ENCODE data around the gene ZNF679. TPM values are rescaled to one million over a fixed set of nuclear protein-coding genes. Genes with fewer than 3 reads are reported as not detected.

Gene ZNF679
- polyA plus RNA-seq, 3 donors = not detected

DNA sequence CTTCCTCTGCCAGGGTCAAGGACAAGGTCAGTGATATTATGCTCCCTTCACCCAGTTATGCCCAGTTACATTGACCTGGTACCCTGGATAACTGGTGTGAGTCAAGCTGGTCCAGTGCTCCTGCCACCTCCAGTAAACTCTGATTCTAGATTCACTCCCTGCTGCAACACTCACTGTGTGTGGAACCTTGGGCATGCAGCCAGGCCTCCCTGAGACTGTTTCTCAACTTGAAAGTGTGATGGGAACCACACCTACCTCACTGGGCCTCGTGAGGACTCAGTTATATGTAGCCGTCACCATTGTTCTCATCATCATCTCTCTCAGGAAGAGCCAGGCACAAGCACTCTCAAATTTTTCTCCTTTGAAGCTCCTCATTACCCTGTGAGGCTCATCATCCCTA lies 84.6 kb downstream of the ZNF679 start:
- Mint-ChIP-seq H3K36me3 (peaks cover 9 to 15% of the 10 kb centered on the region in 2 donors), H3K4me1 (peaks cover 25% of the 10 kb centered on the region), H3K4me3 (no peak overlapping the region), H3K27ac (peak overlapping the region in 5 of 7 donors; percentile 38 to 100 (median 72)), H3K9me3 (peaks cover 0 to 14% (median 10%) of the 10 kb centered on the region in 7 donors), H3K27me3 (ENCODE audit: low read depth in 3 of 3) (peaks cover 0 to 1% (median 0%) of the 10 kb centered on the region in 3 donors)
- H3K79me2 ChIP-seq (ENCODE audit: insufficient read depth, low read length) = peaks cover 40% of the 10 kb centered on the region
- peaks cover 16 to 22% of the 10 kb centered on the region in 2 donors for H3K4me1 ChIP-seq (ENCODE audit: control insufficient read depth in 1 of 2, insufficient read depth in 2 of 2, low read length in 2 of 2)
- peaks cover 0 to 4% of the 10 kb centered on the region in 2 donors for H3K9me3 ChIP-seq (replicated peaks in 1 of 2; ENCODE audit: control insufficient read depth in 1 of 2, insufficient read depth in 1 of 2, low read length in 2 of 2)
- peak overlapping the region in 1 of 2 donors; percentile 6 for H3K27ac ChIP-seq (ENCODE audit: low read depth in 1 of 2, low read length in 2 of 2)
- H3K9ac ChIP-seq (ENCODE audit: insufficient read depth, low read length, poor library complexity, severe bottlenecking) = no peak overlapping the region
- H4K20me1 ChIP-seq (ENCODE audit: insufficient read depth, low read length) = no peaks in the 10 kb centered on the region
- no peak overlapping the region for H3K4me3 ChIP-seq (replicated peaks in 1 of 3; ENCODE audit: low read depth in 2 of 3, low read length in 3 of 3)
- TF ChIP-seq, protein P1, sequence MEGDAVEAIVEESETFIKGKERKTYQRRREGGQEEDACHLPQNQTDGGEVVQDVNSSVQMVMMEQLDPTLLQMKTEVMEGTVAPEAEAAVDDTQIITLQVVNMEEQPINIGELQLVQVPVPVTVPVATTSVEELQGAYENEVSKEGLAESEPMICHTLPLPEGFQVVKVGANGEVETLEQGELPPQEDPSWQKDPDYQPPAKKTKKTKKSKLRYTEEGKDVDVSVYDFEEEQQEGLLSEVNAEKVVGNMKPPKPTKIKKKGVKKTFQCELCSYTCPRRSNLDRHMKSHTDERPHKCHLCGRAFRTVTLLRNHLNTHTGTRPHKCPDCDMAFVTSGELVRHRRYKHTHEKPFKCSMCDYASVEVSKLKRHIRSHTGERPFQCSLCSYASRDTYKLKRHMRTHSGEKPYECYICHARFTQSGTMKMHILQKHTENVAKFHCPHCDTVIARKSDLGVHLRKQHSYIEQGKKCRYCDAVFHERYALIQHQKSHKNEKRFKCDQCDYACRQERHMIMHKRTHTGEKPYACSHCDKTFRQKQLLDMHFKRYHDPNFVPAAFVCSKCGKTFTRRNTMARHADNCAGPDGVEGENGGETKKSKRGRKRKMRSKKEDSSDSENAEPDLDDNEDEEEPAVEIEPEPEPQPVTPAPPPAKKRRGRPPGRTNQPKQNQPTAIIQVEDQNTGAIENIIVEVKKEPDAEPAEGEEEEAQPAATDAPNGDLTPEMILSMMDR (IDR thresholded peaks at IDR 0.05) = no peak
- H3K36me3 ChIP-seq (replicated peaks in 1 of 2; ENCODE audit: control insufficient read depth in 1 of 2, insufficient read depth in 2 of 2, low read length in 2 of 2) = no peaks in the 10 kb centered on the region
- WGBS (ENCODE audit: insufficient coverage) = 87% methylated on average over 2 of the region's 2 CpGs
- intact Hi-C loops (cut with micrococcal nuclease) = loop anchor here (5.0 to 10.0 kb wide), 5 partner anchors 249 to 592 kb away; partner anchors contain the start of genes ZNF680 (in 2 of the 2), ZNF107 (in 1 of the 2), ZNF138 (in 1 of the 2) and ZNF273 (in 1 of the 2)
- H3K27me3 ChIP-seq (ENCODE audit: control insufficient read depth in 2 of 2, insufficient read depth in 2 of 2, low read length in 2 of 2) = no peaks in the 10 kb centered on the region
- no peak overlapping the region for H3K4me2 ChIP-seq (replicated peaks; ENCODE audit: extremely low read depth, low read length, poor library complexity, severe bottlenecking)
- H2AFZ ChIP-seq (ENCODE audit: insufficient read depth, low read depth, low read length, poor library complexity, severe bottlenecking) = peak overlapping the region; percentile 89
- DNase-seq = no peak

DNA sequence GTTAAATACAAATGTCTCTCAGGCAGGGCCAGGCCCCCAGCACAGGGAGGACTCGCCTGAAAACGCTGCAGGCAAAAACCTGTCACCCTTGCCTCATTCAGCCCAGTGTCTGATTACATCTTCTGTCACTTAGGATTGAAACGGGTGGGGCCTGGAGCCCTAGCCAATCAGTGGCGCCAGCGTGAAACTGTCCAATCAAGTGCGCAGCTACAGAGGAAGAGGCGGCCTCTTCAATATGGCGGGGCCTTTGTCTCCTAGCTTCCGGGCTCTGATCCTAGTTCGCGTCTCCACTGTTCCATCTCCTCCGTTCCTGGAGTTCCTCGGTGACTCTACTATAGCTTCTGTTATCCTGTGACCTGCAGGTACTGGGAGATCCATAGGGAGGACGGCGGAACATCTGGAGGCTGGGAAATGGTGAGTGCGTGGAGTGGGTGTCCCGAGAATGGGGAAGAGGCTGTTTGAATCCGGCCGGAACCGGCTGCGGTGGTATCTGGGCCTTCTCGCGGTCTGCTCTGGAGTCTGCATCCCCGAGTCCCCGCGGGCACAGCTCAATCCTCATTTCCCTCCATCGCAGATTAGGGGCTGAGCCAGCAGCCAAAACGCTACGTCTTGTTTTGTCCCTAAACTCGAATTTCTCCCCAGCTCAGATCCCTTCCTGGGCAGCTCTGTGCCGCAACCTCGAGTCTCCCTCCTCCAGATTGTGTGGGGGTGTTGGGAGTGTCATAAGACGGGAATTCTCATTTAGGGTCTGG lies 85.6 kb downstream of the ZNF679 start, which contains the start of gene ZNF736:
Gene ZNF736 (plus strand): TSS at position 222 of the 752 bp plus-strand sequence. CDS start 190 bp downstream, at position 412.
- intact Hi-C loops (cut with micrococcal nuclease) = loop anchor here (5.0 to 10.0 kb wide), 5 partner anchors 248 to 591 kb away; partner anchors contain the start of genes ZNF680 (in 2 of the 2), ZNF107 (in 1 of the 2), ZNF138 (in 1 of the 2) and ZNF273 (in 1 of the 2)
- no peaks in the 10 kb centered on the region for H3K27me3 ChIP-seq (ENCODE audit: control insufficient read depth in 2 of 2, insufficient read depth in 2 of 2, low read length in 2 of 2)
- H3K4me2 ChIP-seq (replicated peaks; ENCODE audit: extremely low read depth, low read length, poor library complexity, severe bottlenecking) = peak within 1 kb of the TSS; percentile 86

More for the DNA sequence above, 85.6 kb downstream of the ZNF679 start, which contains the start of gene ZNF736:
- WGBS (ENCODE audit: insufficient coverage) = 1% methylated on average over 18 of the region's 33 CpGs
- Histone ChIP-seq H3K4me3 (replicated peaks in 1 of 3; ENCODE audit: low read depth in 2 of 3, low read length in 3 of 3) (peak within 1 kb of the TSS; percentile 77 to 92 (median 91)), H3K4me1 (ENCODE audit: control insufficient read depth in 1 of 2, insufficient read depth in 2 of 2, low read length in 2 of 2) (peaks cover 15 to 19% of the 10 kb centered on the region in 2 donors), H4K20me1 (ENCODE audit: insufficient read depth, low read length) (no peaks in the 10 kb centered on the region), H3K79me2 (ENCODE audit: insufficient read depth, low read length) (peaks cover 50% of the 10 kb centered on the region), H2AFZ (ENCODE audit: insufficient read depth, low read depth, low read length, poor library complexity, severe bottlenecking) (peak within 1 kb of the TSS; percentile 89), H3K9me3 (replicated peaks in 1 of 2; ENCODE audit: control insufficient read depth in 1 of 2, insufficient read depth in 1 of 2, low read length in 2 of 2) (peaks cover 0 to 4% of the 10 kb centered on the region in 2 donors), H3K9ac (ENCODE audit: insufficient read depth, low read length, poor library complexity, severe bottlenecking) (peak within 1 kb of the TSS; percentile 87), H3K36me3 (replicated peaks in 1 of 2; ENCODE audit: control insufficient read depth in 1 of 2, insufficient read depth in 2 of 2, low read length in 2 of 2) (no peaks in the 10 kb centered on the region), H3K27ac (ENCODE audit: low read depth in 1 of 2, low read length in 2 of 2) (peak within 1 kb of the TSS; percentile 81 to 98)
- Mint-ChIP-seq H3K4me1 (peaks cover 23% of the 10 kb centered on the region), H3K4me3 (peak within 1 kb of the TSS; percentile 97 to 100), H3K27me3 (ENCODE audit: low read depth in 3 of 3) (peaks cover 0 to 1% (median 0%) of the 10 kb centered on the region in 3 donors), H3K9me3 (peaks cover 0 to 16% (median 10%) of the 10 kb centered on the region in 7 donors), H3K27ac (peak within 1 kb of the TSS; percentile 98 to 100 (median 100)), H3K36me3 (peaks cover 10 to 15% of the 10 kb centered on the region in 2 donors)
- TF ChIP-seq, protein P1 (IDR thresholded peaks at IDR 0.05) = no peak
- DNase-seq = peak; percentile 86 to 91 (median 89)
